Hypothalamus (tissue), 51 donors: ENCODE measurements around the gene SLC12A8.
"Not testable (repeated sequence)": the region's sequence is repeated elsewhere in the genome, so short reads cannot be mapped to it uniquely, and the experiment has no call there.

ENCODE experiments used
- DNase-seq, 51 donors: peaks; one replicate each; lab custom pipeline; 2025; lab: John Stamatoyannopoulos, UW

SLC12A8 gene

GRCh38 chr3:125090649-125091048, 121.9 kb downstream of the SLC12A8 start:
- DNase-seq = no peak

- DNase-seq = no peak
Observed at GRCh38 chr3:125087768-125088391, 124.7 kb downstream of the SLC12A8 start.

GRCh38 chr3:125085166-125085565, 127.4 kb downstream of the SLC12A8 start:
- no peak for DNase-seq

- DNase-seq = peak in 3 of 51 donors; percentile 13 to 48 (median 22)
Observed at GRCh38 chr3:125083776-125084175, 128.8 kb downstream of the SLC12A8 start.

- not testable (repeated sequence) for DNase-seq
Observed at GRCh38 chr3:125082339-125082738, 130.2 kb downstream of the SLC12A8 start.

GRCh38 chr3:125080077-125080476, 132.5 kb downstream of the SLC12A8 start:
- no peak for DNase-seq

GRCh38 chr3:125079675-125080045, 132.9 kb downstream of the SLC12A8 start:
- no peak for DNase-seq

GRCh38 chr3:125078951-125079674, 133.4 kb downstream of the SLC12A8 start:
- no peak for DNase-seq

- no peak for DNase-seq
Observed at GRCh38 chr3:125077864-125078263, 134.7 kb downstream of the SLC12A8 start.

- DNase-seq = no peak
Observed at GRCh38 chr3:125076464-125076863, 136.1 kb downstream of the SLC12A8 start.

GRCh38 chr3:125075738-125076137, 136.8 kb downstream of the SLC12A8 start:
- no peak for DNase-seq

- DNase-seq = no peak
Observed at GRCh38 chr3:125073390-125073905, 139.1 kb downstream of the SLC12A8 start.

- DNase-seq = no peak
Observed at GRCh38 chr3:125072749-125073389, 139.7 kb downstream of the SLC12A8 start.

- peak in 1 of 51 donors; percentile 12 for DNase-seq
Observed at GRCh38 chr3:125072301-125072700, 140.2 kb downstream of the SLC12A8 start.

- DNase-seq = no peak
Observed at GRCh38 chr3:125069968-125070745, 142.4 kb downstream of the SLC12A8 start.

- no peak for DNase-seq
Observed at GRCh38 chr3:125069452-125069851, 143.1 kb downstream of the SLC12A8 start.

- DNase-seq = no peak
Observed at GRCh38 chr3:125068265-125068664, 144.3 kb downstream of the SLC12A8 start.

GRCh38 chr3:125067225-125067624, 145.3 kb downstream of the SLC12A8 start:
- DNase-seq = no peak

GRCh38 chr3:125062904-125063618, 149.5 kb downstream of the SLC12A8 start:
- DNase-seq = no peak

- DNase-seq = no peak
Observed at GRCh38 chr3:125061646-125062045, 150.9 kb downstream of the SLC12A8 start.
